HG02763 (cell line): Measurements from ENCODE around the gene JUNB.

Experiments used
- ATAC-seq: cut with Tn5 transposase; IDR thresholded peaks from one replicate; pipeline ENCODE4 v1.9.1; 2021; ENCODE audit warnings: mild to moderate bottlenecking, moderate library complexity; ENCODE audit not compliant: unreplicated experiment

JUNB gene

GRCh38 chr19:12773571-12773970, 17.7 kb upstream of the JUNB start:
- ATAC-seq = no peak

- peak; percentile 3 for ATAC-seq
Measured at GRCh38 chr19:12774588-12775555, 16.4 kb upstream of the JUNB start, which contains the start of gene HOOK2. TSS of gene HOOK2 (minus strand) at chr19:12775552. CDS start at chr19:12775449, 103 bp downstream.

GRCh38 chr19:12777217-12778016, 13.9 kb upstream of the JUNB start:
- ATAC-seq = peak; percentile 28

- no peak for ATAC-seq
Measured at GRCh38 chr19:12778017-12778904, 13.0 kb upstream of the JUNB start.

- no peak for ATAC-seq
Measured at GRCh38 chr19:12778905-12779161, 12.5 kb upstream of the JUNB start.

GRCh38 chr19:12779162-12779993, 11.9 kb upstream of the JUNB start:
- no peak for ATAC-seq

GRCh38 chr19:12782174-12782423, 9.2 kb upstream of the JUNB start:
- ATAC-seq = no peak

GRCh38 chr19:12782424-12783290, 8.6 kb upstream of the JUNB start:
- peak; percentile 56 for ATAC-seq

- ATAC-seq = no peak
Measured at GRCh38 chr19:12783291-12783848, 7.9 kb upstream of the JUNB start.

- ATAC-seq = no peak
Measured at GRCh38 chr19:12783849-12784393, 7.4 kb upstream of the JUNB start.

- no peak for ATAC-seq
Measured at GRCh38 chr19:12784394-12784870, 6.9 kb upstream of the JUNB start.

GRCh38 chr19:12784871-12785430, 6.3 kb upstream of the JUNB start:
- no peak for ATAC-seq

- no peak for ATAC-seq
Measured at GRCh38 chr19:12785431-12786031, 5.8 kb upstream of the JUNB start.

- ATAC-seq = no peak
Measured at GRCh38 chr19:12786141-12786870, 5.0 kb upstream of the JUNB start.

GRCh38 chr19:12786952-12787351, 4.3 kb upstream of the JUNB start:
- no peak for ATAC-seq

GRCh38 chr19:12787458-12787857, 3.8 kb upstream of the JUNB start:
- ATAC-seq = no peak

GRCh38 chr19:12788042-12788681, 3.1 kb upstream of the JUNB start:
- ATAC-seq = no peak
